Right renal cortex interstitium (tissue), 3 donors: ENCODE results near the gene COL27A1. TPM values are rescaled to one million over a fixed set of nuclear protein-coding genes. Genes with fewer than 3 reads are reported as not detected.
"Not testable (repeated sequence)": the region's sequence is repeated elsewhere in the genome, so short reads cannot be mapped to it uniquely, and the experiment has no call there.

ENCODE experiments used
- DNase-seq, 3 donors: peaks; one replicate each; pipeline ENCODE4 v3.0.0-alpha.2; 2013; ENCODE audit warnings: low read depth in 3 of 3, low spot score in 2 of 3
- polyA plus RNA-seq, 3 donors: library from polyadenylated mRNA; unstranded; fragments of 120-200 nt; gene quantifications; one replicate each; pipeline ENCODE4 v1.2.1, GENCODE V29; 2013; ENCODE audit not compliant: insufficient read length in 3 of 3

The COL27A1 gene
- polyA plus RNA-seq, 3 donors = 25.1 to 26.6 (median 26.0) TPM

- DNase-seq = no peak
Measured at GRCh38 chr9:114314256-114314867, 159.0 kb downstream of the COL27A1 start.

- no peak for DNase-seq
Measured at GRCh38 chr9:114314881-114315722, 159.8 kb downstream of the COL27A1 start.

GRCh38 chr9:114315723-114316363 lies 160.5 kb downstream of the COL27A1 start:
- no peak for DNase-seq

GRCh38 chr9:114316605-114317230 lies 161.4 kb downstream of the COL27A1 start:
- DNase-seq = no peak

GRCh38 chr9:114317665-114318357 lies 162.5 kb downstream of the COL27A1 start:
- DNase-seq = no peak

DNA sequence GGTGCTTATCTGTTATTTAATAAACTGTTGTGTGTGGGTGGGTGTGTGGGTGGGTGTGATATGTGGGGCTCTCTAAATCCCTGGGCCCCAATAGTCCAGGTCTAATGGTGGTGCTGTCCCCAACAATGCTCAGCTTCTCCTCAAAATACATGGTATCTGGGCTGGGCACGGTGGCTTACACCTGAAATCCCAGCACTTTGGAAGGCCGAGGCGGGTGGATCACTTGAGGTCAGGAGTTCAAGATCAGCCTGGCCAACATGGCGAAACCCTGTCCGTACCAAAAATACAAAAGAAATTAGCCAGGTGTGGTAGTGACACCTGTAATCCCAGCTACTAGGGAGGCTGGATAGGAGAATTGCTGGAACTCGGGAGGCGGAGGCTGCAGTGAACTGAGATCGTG lies 163.1 kb downstream of the COL27A1 start:
- no peak for DNase-seq

DNA sequence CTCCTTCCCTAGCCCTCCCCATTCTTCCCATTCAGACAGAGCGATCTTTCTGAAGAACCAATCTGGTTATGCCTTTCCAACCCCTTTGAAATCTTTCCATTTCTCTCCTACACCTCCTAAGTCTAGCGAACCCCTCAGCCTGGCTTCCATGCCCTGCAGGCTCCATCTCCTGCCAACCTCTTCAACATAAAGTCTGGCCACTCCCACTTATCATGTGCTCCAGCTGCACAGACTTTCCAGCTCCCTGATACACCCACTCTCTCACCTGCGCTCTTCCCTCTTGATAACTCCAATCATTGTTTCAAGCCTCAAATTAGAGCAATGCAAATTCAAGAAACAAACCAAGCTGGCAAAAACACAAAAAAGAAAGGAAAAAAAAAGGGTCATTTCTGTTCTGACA lies 163.8 kb downstream of the COL27A1 start:
- no peak for DNase-seq

- not testable (repeated sequence) for DNase-seq
Measured at GRCh38 chr9:114320710-114321109, 165.4 kb downstream of the COL27A1 start.

GRCh38 chr9:114321759-114322158 lies 166.4 kb downstream of the COL27A1 start:
- no peak for DNase-seq

DNA sequence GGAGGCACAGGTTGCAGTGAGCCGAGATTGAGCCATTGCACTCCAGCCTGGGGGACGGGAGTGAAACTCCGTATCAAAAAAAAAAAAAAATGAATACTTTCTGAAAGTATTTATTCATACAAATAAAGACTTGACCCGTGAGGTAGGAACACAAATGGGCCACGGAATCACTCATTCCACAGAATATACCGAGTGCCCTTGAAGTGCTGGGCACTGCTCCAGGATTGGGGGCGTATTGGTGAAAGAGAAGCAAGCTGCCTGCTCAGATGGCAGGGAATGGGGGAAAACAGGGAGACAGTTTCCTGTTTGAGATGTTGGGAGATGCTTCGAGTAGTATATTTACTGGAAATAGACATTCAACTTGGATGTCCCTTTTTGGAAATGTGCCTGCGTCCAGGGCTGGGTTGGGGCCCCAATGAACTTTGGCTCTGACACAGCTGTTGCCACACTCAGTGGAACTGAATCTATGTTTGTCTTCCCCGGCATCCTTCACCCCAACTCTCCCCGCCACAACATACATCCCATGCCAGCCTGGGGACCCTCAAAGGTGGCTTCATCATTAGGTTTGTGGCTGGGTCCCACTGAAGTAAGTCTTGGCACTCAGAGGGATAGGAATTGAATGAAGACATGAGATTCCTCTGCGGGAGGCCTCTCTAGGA lies 167.0 kb downstream of the COL27A1 start:
- DNase-seq = not testable (repeated sequence)

DNA sequence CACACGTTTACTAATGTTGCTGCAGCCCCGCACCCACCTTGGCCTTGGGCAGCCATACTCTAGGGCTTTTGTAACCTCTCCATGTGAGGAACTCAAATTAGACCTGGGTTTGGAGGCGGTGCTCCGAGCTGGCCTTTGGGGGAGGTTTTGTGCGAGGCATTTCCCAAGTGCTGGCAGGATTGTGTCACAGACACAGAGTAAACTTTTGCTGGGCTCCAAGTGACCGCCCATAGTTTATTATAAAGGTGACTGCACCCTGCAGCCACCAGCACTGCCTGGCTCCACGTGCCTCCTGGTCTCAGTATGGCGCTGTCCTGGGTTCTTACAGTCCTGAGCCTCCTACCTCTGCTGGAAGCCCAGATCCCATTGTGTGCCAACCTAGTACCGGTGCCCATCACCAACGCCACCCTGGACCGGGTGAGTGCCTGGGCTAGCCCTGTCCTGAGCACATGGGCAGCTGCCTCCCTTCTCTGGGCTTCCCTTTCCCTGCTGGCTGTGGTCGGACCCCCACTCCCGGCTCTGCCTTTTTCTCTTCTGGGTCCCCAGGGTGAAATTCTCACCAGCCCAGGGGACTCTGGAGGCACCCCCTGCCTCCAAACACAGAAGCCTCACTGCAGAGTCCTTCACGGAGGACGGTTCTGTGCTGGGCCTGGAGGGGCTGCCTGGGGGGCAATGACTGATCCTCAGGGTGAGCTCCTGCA lies 167.6 kb downstream of the COL27A1 start, which contains the start of gene ORM1:
Gene ORM1, plus strand, starts transcription at position 268 of the 701 bp plus-strand sequence. Its CDS starts 36 bp downstream, at position 304.
- not testable (repeated sequence) for DNase-seq

GRCh38 chr9:114323849-114324248 lies 168.5 kb downstream of the COL27A1 start:
- not testable (repeated sequence) for DNase-seq

DNA sequence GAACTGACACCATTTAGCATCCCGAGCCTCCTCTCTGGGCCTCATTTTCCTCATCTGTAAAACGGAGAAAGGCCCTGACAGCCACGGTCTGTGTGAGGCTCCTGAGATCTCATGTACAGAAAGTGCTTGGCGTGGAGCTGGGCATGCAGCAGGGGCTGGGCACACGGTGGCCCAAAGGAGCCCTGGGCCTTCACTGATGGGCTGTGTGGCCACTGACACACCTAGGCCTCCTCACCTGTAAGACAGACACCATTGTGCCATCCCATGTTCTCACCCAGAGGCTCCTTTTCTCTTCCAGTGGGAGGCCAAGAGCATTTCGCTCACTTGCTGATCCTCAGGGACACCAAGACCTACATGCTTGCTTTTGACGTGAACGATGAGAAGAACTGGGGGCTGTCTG lies 169.2 kb downstream of the COL27A1 start:
- no peak for DNase-seq

DNA sequence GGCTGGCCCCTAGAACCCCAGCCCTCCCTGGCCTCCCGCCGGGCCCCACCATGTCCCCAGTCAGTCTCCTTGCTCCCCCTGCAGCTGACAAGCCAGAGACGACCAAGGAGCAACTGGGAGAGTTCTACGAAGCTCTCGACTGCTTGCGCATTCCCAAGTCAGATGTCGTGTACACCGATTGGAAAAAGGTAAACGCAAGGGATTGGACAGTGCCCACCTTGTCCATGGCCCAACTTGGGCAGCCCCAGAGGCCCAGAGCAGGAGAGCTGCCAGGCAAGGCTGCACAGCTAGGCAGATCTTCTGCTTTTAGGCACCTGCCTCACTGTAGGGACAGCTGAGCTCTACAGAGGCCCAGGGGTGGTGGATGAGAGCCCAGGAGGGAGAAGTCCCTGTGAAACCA lies 169.6 kb downstream of the COL27A1 start:
- not testable (repeated sequence) for DNase-seq

GRCh38 chr9:114325684-114326254 lies 170.4 kb downstream of the COL27A1 start:
- DNase-seq = not testable (repeated sequence)

DNA sequence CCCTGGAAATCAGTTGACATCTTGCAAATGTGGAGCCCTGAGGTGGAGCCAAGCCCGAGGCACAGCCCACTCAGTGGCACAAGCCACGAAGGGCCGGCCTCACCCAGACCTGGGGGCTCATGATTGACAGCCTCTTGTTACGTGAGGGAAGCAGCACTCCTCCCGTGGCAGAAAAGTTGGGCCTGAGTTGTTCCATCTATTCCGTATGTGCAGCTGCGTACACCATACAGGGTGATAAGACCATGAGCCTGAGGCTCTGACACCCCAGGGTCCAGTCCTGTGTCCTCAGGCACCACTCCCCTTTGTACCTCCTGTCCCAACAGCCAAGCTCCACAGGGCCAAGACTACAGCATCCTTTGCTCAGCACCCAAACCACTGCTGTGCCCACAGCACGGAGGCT lies 172.4 kb downstream of the COL27A1 start:
- DNase-seq = no peak

- DNase-seq = not testable (repeated sequence)
Measured at GRCh38 chr9:114328357-114328820, 173.1 kb downstream of the COL27A1 start.

DNA sequence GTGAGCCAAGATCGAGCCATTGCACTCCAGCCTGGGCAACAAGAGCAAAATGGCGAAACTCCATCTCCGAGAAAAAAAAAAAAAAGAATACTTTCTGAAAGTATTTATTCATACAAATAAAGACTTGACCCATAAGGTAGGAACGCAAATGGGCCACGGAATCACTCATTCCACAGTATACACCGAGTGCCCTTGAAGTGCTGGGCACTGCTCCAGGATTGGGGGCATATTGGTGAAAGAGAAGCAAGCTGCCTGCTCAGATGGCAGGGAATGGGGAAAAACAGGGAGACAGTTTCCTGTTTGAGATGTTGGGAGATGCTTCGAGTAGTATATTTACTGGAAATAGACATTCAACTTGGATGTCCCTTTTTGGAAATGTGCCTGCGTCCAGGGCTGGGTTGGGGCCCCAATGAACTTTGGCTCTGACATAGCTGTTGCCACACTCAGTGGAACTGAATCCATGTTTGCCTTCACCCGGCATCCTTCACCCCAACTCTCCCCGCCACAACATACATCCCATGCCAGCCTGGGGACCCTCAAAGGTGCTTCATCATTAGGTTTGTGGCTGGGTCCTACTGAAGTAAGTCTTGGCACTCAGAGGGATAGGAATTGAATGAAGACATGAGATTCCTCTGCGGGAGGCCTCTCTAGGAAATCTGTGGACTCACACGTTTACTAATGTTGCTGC lies 173.7 kb downstream of the COL27A1 start:
- not testable (repeated sequence) for DNase-seq
